Left ventricle myocardium superior (tissue), 1 donor: Measurements from ENCODE around the gene DOCK9. TPM values are rescaled to one million over a fixed set of nuclear protein-coding genes. Genes with fewer than 3 reads are reported as not detected.

Source experiments
- total RNA-seq: library from RNA; stranded (reverse); fragmentation: NEBNext Ultra II Directional; extraction: Animal tissue kit (Norgen Biotek cat#: 25700); gene quantifications from one replicate; pipeline ENCODE4 v1.2.1, GENCODE V29; 2021
- donor health status: DM: no; HTN: yes; CAD: no; lungs with severe emphysema.

DOCK9 gene
- total RNA-seq, 1 donor from 2014 or later, result 39.6 TPM

Other genes starting within 250 kb of the DOCK9 start
- gene SLC15A1, start 225.4 kb downstream of the DOCK9 start, total RNA-seq, result not detected
- gene UBAC2, start 222.8 kb upstream of the DOCK9 start, total RNA-seq, result 36.3 TPM